GM13977 (cell line): ENCODE results near the gene RSPO1.

Experiments used
- DNase-seq: peaks from one replicate; pipeline ENCODE4 v3.0.0; 2012; ENCODE audit warnings: low spot score
- in situ Hi-C: fragments of 300-500 bp; cut with MboI; formaldehyde crosslinking; loops from one replicate; pipeline ENCODE4 v1.12.0; 2022; ENCODE audit warnings: low sequenced_read_pairs, low pct_unique_long_range_greater_than_20kb, mixed read lengths, inconsistent platforms; ENCODE audit not compliant: unreplicated experiment
- TF ChIP-seq, protein P1 (sequence below): IDR thresholded peaks from 2 replicates; pipeline ENCODE4 v1.5.1; 2012; ENCODE audit warnings: mild to moderate bottlenecking, control low read depth; ENCODE audit not compliant: insufficient read depth; ENCODE audit errors: extremely low read depth, missing control alignments

Gene RSPO1

DNA sequence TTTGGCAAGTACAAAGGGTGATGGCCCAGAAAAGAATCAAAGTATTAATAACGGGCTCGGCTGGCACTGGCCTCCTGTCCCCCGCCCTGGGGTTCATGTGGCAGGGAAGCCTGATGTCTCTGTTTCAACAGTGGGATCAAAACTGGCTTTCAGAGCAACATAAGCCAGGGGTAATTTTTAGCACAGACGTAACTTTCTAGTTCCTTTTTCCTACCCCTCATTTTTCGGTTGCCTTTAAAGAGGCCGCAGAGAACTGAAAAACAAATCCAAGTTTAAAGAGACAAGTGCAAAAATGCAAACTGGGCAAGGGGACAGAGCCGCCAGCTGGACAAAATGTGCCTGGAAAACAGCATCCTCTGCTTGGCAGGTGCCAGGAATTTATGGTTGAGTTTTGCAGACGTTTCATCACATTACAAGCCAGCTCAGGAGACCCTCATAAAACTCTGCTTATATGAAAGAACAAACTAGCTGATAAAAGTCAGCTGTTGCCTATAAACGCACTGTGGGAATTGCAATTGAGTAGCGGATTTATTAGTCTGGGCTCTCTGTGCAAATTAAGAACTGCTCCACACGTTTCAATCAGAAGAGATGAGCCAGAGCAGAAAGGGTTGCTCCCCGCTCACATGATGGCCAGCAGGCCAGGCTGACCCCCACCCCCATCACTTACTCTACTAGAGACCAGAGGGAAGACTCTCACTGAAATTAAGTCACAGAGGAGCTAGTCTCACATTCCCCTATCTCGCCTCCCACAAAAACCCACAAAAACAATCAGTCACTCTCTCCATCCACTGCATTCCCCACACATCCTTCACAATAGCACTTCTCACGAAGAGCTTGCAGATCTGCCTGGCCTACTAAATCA is 41.8 kb upstream of the RSPO1 start:
- TF ChIP-seq, protein P1, sequence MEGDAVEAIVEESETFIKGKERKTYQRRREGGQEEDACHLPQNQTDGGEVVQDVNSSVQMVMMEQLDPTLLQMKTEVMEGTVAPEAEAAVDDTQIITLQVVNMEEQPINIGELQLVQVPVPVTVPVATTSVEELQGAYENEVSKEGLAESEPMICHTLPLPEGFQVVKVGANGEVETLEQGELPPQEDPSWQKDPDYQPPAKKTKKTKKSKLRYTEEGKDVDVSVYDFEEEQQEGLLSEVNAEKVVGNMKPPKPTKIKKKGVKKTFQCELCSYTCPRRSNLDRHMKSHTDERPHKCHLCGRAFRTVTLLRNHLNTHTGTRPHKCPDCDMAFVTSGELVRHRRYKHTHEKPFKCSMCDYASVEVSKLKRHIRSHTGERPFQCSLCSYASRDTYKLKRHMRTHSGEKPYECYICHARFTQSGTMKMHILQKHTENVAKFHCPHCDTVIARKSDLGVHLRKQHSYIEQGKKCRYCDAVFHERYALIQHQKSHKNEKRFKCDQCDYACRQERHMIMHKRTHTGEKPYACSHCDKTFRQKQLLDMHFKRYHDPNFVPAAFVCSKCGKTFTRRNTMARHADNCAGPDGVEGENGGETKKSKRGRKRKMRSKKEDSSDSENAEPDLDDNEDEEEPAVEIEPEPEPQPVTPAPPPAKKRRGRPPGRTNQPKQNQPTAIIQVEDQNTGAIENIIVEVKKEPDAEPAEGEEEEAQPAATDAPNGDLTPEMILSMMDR, result peak; percentile 28
- in situ Hi-C loops, result loop anchor here (10.0 kb wide), 1 partner anchor 72 kb away; no protein-coding TSS in a partner anchor
- DNase-seq, result peak; percentile 48

DNA sequence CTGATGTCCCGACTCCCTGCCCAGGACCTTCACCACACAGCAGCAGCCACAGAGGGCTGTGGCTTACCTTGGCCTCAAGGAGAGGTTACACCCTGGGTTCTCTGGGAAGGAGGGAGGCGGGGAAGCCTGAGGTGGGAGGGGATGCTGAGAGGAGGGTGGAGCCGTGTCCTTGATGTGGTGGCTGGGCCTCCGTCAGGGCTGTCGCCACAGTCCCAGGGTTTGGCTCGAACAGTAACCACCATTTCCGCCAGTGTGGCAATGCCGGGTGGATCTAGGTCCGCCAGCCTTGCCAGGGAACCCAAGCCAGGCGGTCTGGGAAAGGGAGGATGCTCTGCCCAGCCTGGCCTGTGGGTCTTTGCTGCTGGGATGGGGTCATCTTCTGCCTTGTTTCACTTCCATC is 39.2 kb upstream of the RSPO1 start:
- TF ChIP-seq, protein P1, result no peak
- DNase-seq, result no peak
- in situ Hi-C loops, result loop anchor here (10.0 kb wide), 1 partner anchor 69 kb away; no protein-coding TSS in a partner anchor

DNA sequence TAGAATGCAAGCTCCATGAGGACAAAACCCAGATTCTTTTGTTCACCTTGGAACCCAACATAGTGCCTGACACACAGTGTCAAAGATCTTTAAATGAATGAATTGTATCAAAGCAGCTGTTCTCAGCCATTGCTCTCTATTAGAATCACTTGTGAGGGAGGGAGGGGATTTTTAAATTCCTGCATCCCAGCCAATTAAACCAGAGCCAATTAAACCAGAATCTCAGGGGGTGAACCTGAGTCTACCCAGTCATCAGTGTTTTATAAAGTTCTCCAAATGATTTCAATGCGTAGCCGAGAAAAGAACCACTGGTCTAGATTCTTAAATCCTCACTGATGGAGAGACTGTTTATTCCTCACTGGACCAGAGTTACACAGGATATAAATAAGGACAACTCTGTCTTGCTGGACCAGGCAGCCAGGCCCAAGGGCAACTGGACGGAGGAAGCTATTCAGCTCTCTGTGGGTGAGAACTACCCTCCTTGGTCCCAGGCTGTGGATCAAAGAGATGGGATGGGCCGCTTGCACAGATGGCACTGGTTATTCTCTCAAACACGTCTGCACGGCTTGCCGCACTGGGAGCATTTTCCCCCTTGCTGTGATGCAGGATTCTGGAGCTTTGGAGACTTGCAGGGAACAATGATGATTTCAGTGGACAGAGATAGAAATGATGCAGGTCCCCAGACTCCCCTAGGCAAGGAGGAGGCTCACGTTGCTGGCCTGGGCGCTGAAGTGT is 37.6 kb upstream of the RSPO1 start:
- TF ChIP-seq, protein P1, result no peak
- in situ Hi-C loops, result loop anchor here (10.0 kb wide), 1 partner anchor 68 kb away; no protein-coding TSS in a partner anchor
- DNase-seq, result no peak

DNA sequence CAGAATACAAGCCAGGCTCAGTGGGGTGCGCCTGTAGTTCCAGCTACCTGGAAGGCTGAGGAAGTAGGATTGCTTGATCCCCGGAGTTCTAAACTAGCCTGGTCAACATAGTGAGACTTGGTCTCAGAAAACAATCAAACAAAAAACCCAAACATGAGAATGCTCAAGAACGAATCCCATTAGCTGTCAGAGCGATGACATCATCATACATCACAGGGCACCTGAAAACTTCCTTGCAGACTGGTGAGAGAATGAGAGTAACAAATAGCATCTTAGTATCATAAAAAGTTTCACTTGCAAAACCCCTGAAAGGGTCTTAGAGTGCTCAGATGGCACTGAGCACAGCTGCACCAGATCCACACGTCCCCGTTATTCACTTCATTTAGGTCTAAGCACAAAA is 36.6 kb upstream of the RSPO1 start:
- in situ Hi-C loops, result loop anchor here (10.0 kb wide), 1 partner anchor 66 kb away; no protein-coding TSS in a partner anchor

DNA sequence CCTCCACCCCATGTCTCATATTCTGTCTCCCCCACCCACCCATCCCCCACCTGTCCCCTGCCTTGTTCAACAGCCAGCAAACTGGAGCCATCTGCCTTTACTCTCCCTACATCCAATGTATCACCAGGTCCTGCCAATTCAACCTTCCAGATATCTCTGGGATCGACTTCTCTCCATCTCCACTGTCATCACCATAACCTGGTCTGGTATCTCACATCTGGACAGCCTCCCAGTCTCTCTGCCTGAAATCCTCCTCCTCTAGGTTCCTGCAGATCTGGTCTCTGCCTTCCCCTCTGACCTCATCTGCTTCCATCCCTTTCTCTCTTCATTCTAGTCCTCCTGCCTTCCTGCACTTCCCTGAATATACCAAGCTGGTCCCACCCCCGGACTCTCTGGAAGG is 35.4 kb upstream of the RSPO1 start:
- in situ Hi-C loops, result loop anchor here (10.0 kb wide), 1 partner anchor 65 kb away; no protein-coding TSS in a partner anchor
- DNase-seq, result no peak
- TF ChIP-seq, protein P1, result no peak

More for the DNA sequence above, 36.6 kb upstream of the RSPO1 start:
- TF ChIP-seq, protein P1, result no peak
- no peak for DNase-seq

DNA sequence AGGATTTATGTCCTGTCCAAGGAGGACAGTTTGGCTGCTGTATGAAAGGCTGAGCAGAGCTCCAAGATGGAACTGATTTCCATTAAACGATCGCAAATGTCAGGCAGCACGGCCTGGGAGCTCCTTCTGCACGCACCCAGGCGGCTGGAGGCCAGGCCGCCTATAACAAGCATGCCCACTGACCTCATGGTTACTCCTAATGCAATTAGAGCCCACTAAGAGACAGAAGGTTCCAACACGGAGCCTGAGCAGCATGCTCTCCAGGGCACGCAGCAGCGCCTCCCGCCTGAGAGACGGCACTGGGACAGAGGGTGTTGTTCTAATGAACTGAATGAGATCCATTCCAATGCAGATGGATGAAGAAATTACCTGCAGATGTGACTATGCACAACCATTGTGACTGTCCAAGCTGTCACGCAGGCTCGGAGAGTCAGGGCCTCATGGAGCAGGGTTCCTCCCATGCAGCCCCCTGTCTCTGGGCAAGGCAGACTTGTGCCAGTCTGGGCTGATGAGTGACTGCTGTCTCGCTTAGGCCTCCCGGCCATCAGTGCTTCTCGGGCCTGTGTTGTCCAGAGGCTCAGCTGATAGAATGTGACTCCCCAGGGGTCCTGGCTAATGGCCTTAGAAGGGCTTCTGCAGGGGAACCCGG is 32.5 kb upstream of the RSPO1 start:
- in situ Hi-C loops, result no loop called here
- TF ChIP-seq, protein P1, result no peak
- DNase-seq, result no peak
